Astrocyte (in vitro differentiated cells and primary cell): ENCODE results near the gene FGFR4.

Source experiments
- CTCF ChIP-seq: IDR thresholded peaks from 2 replicates; pipeline ENCODE4 v1.5.1; 2011; ENCODE audit warnings: low read depth, mild to moderate bottlenecking, inconsistent platforms, low read length, moderate library complexity; ENCODE audit not compliant: insufficient read depth
- EZH2 ChIP-seq: IDR thresholded peaks from 2 replicates; pipeline ENCODE4 v1.6.1; 2012; ENCODE audit warnings: mild to moderate bottlenecking, low read length, inconsistent platforms; ENCODE audit not compliant: insufficient read depth

- no peak for TF ChIP-seq CTCF
- TF ChIP-seq EZH2: no peak
Measured at GRCh38 chr5:177080265-177080664, 6.5 kb upstream of the FGFR4 start.
